Endothelial cell of umbilical vein (primary cell): ENCODE data around the gene ERAL1. TPM values are rescaled to one million over a fixed set of nuclear protein-coding genes. Genes with fewer than 3 reads are reported as not detected.

Experiments
- BruUV-seq: library from RNA; stranded (reverse); fragments of 400-500 nt; replicated peaks from 2 replicates; lab custom pipeline; 2021; lab: Mats Ljungman, UMichigan
- CTCF ChIA-PET: fragments of 300-600, 350-600 bp; sonication (Branson Sonifier 250); formaldehyde crosslinking; loops from one replicate; lab custom pipeline; 2021; ENCODE audit warnings: antibody characterized with exemption, inconsistent platforms; lab: Charles Lee
- POLR2A ChIA-PET: fragments of 300-600, 350-600 bp; sonication (Branson Sonifier 250); formaldehyde crosslinking; loops from one replicate; lab custom pipeline; 2021; ENCODE audit warnings: antibody characterized with exemption, inconsistent platforms; lab: Charles Lee
- DNase-seq: peaks from one replicate; pipeline ENCODE4 v3.0.0-alpha.2; 2011; ENCODE audit warnings: low read depth, low spot score
- FAIRE-seq: peaks from 2 replicates; lab custom pipeline; 2011; peaks lifted over from hg19 to GRCh38; lab: Jason Lieb, UNC
- H2AFZ ChIP-seq: 2 replicates; pipeline ENCODE4 v1.6.0; 2012; ENCODE audit warnings: low read depth, low read length, control low read depth, inconsistent platforms
- H3K27ac ChIP-seq: 2 replicates; pipeline ENCODE4 v1.5.1; 2011; ENCODE audit warnings: low read depth, mild to moderate bottlenecking, control low read depth, low read length, moderate library complexity; ENCODE audit not compliant: insufficient read depth
- H3K27me3 ChIP-seq, 2 experiments: 2 replicates each; pipeline versions ENCODE4 v1.6.0 to v1.6.1; 2011; ENCODE audit warnings: low read length in 2 of 2, mixed read lengths in 1 of 2; ENCODE audit not compliant: control insufficient read depth in 2 of 2, insufficient read depth in 2 of 2
- H3K36me3 ChIP-seq, 2 experiments: 2 replicates in 1 of 2; 3 replicates in 1 of 2; pipeline ENCODE4 v1.5.1; 2011; ENCODE audit warnings: low read length in 2 of 2, mild to moderate bottlenecking in 1 of 2, moderate library complexity in 1 of 2; ENCODE audit not compliant: control insufficient read depth in 2 of 2, insufficient read depth in 2 of 2; ENCODE audit errors: extremely low read depth in 1 of 2
- H3K4me1 ChIP-seq: 3 replicates; pipeline ENCODE4 v1.5.1; 2011; ENCODE audit warnings: mild to moderate bottlenecking, low read length; ENCODE audit not compliant: control insufficient read depth, insufficient read depth; ENCODE audit errors: extremely low read depth
- H3K4me2 ChIP-seq: 2 replicates; pipeline ENCODE4 v1.6.1; 2011; ENCODE audit warnings: low read length, control low read depth, mixed read lengths; ENCODE audit not compliant: insufficient read depth
- H3K4me3 ChIP-seq, 3 experiments: fragments of 200-600 bp in 1 of 3; sonication (generic), shearing (Covaris generic) in 1 of 3; replicated peaks in 1 of 3; 2 replicates each; pipeline ENCODE4 v1.5.1; 2011 to 2016; ENCODE audit warnings: control low read depth in 3 of 3, low read length in 3 of 3, mild to moderate bottlenecking in 2 of 3, inconsistent platforms in 1 of 3, low read depth in 1 of 3, moderate library complexity in 1 of 3; ENCODE audit not compliant: insufficient read depth in 1 of 3
- H3K79me2 ChIP-seq: 2 replicates; pipeline ENCODE4 v1.6.0; 2012; ENCODE audit warnings: low read length, inconsistent platforms; ENCODE audit not compliant: control insufficient read depth, insufficient read depth
- H3K9ac ChIP-seq: replicated peaks from 2 replicates; pipeline ENCODE3; 2011; ENCODE audit warnings: low read length, control low read depth; ENCODE audit not compliant: insufficient read depth; ENCODE audit errors: extremely low read depth
- H3K9me1 ChIP-seq: replicated peaks from 3 replicates; pipeline ENCODE4 v1.6.0; 2011; ENCODE audit warnings: mild to moderate bottlenecking, low read length; ENCODE audit not compliant: control insufficient read depth, insufficient read depth; ENCODE audit errors: extremely low read depth
- H3K9me3 ChIP-seq: replicated peaks from 2 replicates; pipeline ENCODE4 v1.5.1; 2012; ENCODE audit warnings: low read length, inconsistent platforms; ENCODE audit not compliant: control insufficient read depth, insufficient read depth
- H4K20me1 ChIP-seq: replicated peaks from 2 replicates; pipeline ENCODE3; 2011; ENCODE audit warnings: mild to moderate bottlenecking, low read length; ENCODE audit not compliant: control insufficient read depth, insufficient read depth; ENCODE audit errors: extremely low read depth
- EZH2 ChIP-seq: IDR thresholded peaks from 2 replicates; pipeline ENCODE4 v1.6.1; 2012; ENCODE audit warnings: borderline replicate concordance, low read depth, mild to moderate bottlenecking, moderate library complexity, low read length, inconsistent platforms; ENCODE audit not compliant: severe bottlenecking
- FOS ChIP-seq: IDR thresholded peaks from 2 replicates; pipeline ENCODE4 v1.6.1; 2011; ENCODE audit warnings: mild to moderate bottlenecking, low read length, moderate library complexity, borderline replicate concordance; ENCODE audit not compliant: insufficient read depth
- GATA2 ChIP-seq: IDR thresholded peaks from 2 replicates; pipeline ENCODE4 v1.7.0; 2011; ENCODE audit warnings: low read depth, mild to moderate bottlenecking, moderate library complexity, mixed read lengths, low read length; ENCODE audit not compliant: insufficient read length, insufficient read depth
- JUN ChIP-seq: IDR thresholded peaks from 2 replicates; pipeline ENCODE4 v1.6.1; 2011; ENCODE audit warnings: borderline replicate concordance, low read depth; ENCODE audit not compliant: insufficient read length, insufficient read depth
- MYC ChIP-seq: IDR thresholded peaks from one replicate; pipeline ENCODE4 v1.6.1; 2011; ENCODE audit warnings: mild to moderate bottlenecking, low read depth, low read length
- POLR2A ChIP-seq: IDR thresholded peaks from 2 replicates; pipeline ENCODE4 v1.6.1; 2012; ENCODE audit warnings: low read depth, mild to moderate bottlenecking, control low read depth, low read length
- POLR2AphosphoS5 ChIP-seq: IDR thresholded peaks from 2 replicates; pipeline ENCODE4 v1.6.1; 2012; ENCODE audit warnings: low read depth, mild to moderate bottlenecking, control low read depth, low read length, moderate library complexity; ENCODE audit not compliant: insufficient read depth
- dilution Hi-C: fragments of 300-500 bp; cut with MboI; formaldehyde crosslinking; loops from one replicate; pipeline ENCODE4 v1.15.0; 2019; ENCODE audit warnings: low sequenced_read_pairs; ENCODE audit not compliant: extremely low pct_ligation_motif_present
- intact Hi-C: fragments of 100-400 bp; cut with micrococcal nuclease; formaldehyde crosslinking; loops from one replicate; pipeline ENCODE4 v1.10.0; 2022
- polyA plus RNA-seq, 4 experiments: library from polyadenylated mRNA; depleted of rRNA in 3 of 4; stranded (reverse) in 3 of 4; unstranded in 1 of 4; fragments of >200 nt; gene quantifications; 2 replicates each; pipeline versions ENCODE4 v1.2.1 to v1.2.3, GENCODE V29; 2011 to 2012; ENCODE audit warnings: missing spikeins in 1 of 4
- total RNA-seq: library from RNA; stranded (reverse); gene quantifications from 2 replicates; pipeline ENCODE4 v1.2.3, GENCODE V29; 2021
- TF ChIP-seq, protein P1 (sequence below): IDR thresholded peaks from 2 replicates; pipeline ENCODE4 v1.6.1; 2011; ENCODE audit not compliant: insufficient read depth, insufficient read length
- TF ChIP-seq, protein P2 (sequence below), 2 donors: IDR thresholded peaks; 1 replicate in 1 of 2; 2 replicates in 1 of 2; pipeline ENCODE4 v1.5.1; 2011; ENCODE audit warnings: low read length in 2 of 2, mild to moderate bottlenecking in 2 of 2, moderate library complexity in 2 of 2, control low read depth in 1 of 2, inconsistent platforms in 1 of 2, low read depth in 1 of 2; ENCODE audit not compliant: insufficient read depth in 1 of 2; ENCODE audit errors: extremely low read depth in 1 of 2

The ERAL1 gene
- total and polyA plus RNA-seq, 2 donors (not counting 3 experiments of a cell fraction or from before 2014, with no cell fraction given) = 58.0 to 86.6 TPM

DNA sequence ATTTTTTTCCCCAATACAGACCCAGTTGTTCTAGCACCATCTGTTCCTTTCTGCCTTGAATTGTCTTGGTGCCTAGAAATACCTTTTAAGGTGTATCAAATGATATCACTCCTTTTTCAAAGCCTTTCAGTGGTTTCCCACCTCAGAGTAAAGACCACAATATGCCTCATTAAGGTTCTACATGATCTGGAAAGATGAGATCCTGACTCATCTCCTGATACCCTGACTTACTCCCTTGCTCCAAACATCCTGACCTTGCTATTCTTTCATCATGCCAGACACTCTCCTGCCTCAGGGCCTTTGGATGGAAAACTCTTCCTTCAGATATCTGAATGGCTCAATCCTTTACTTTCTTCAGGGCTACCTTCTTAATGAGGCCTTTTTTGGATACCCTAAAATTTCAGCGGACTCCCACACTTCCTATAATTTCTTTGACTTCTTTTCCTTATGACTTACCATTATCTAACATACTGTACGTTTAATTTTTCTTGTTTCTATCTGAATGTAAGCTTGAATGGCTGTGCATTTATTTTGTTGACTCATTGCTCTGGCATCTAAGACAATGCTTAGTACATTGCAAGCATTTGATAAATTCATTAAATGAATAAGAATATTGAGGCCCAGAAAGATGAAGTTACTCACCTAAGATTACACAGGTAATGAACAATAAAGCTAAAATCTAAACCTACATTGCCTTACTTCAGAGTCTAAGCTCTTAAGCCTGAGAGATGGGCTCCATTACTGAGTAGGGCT, 23.5 kb downstream of the ERAL1 start:
- no peaks in the 10 kb centered on the region for H3K4me1 ChIP-seq
- no peaks in the 10 kb centered on the region for H4K20me1 ChIP-seq
- POLR2A ChIA-PET = no interaction called here
- no peaks in the 10 kb centered on the region for H3K27me3 ChIP-seq
- H3K9ac ChIP-seq = no peak overlapping the region
- no peak for TF ChIP-seq GATA2
- TF ChIP-seq, protein P1, sequence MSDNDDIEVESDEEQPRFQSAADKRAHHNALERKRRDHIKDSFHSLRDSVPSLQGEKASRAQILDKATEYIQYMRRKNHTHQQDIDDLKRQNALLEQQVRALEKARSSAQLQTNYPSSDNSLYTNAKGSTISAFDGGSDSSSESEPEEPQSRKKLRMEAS = no peak
- no peak for TF ChIP-seq EZH2
- TF ChIP-seq JUN = no peak
- TF ChIP-seq FOS = no peak
- no peak for TF ChIP-seq POLR2A
- TF ChIP-seq, protein P2, sequence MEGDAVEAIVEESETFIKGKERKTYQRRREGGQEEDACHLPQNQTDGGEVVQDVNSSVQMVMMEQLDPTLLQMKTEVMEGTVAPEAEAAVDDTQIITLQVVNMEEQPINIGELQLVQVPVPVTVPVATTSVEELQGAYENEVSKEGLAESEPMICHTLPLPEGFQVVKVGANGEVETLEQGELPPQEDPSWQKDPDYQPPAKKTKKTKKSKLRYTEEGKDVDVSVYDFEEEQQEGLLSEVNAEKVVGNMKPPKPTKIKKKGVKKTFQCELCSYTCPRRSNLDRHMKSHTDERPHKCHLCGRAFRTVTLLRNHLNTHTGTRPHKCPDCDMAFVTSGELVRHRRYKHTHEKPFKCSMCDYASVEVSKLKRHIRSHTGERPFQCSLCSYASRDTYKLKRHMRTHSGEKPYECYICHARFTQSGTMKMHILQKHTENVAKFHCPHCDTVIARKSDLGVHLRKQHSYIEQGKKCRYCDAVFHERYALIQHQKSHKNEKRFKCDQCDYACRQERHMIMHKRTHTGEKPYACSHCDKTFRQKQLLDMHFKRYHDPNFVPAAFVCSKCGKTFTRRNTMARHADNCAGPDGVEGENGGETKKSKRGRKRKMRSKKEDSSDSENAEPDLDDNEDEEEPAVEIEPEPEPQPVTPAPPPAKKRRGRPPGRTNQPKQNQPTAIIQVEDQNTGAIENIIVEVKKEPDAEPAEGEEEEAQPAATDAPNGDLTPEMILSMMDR (IDR thresholded peaks at IDR 0.05; ENCODE audit: extremely low read depth in 1 of 2, insufficient read depth in 1 of 2, low read depth in 1 of 2, low read length in 2 of 2) = no peak
- no peak for TF ChIP-seq POLR2AphosphoS5
- no peak for TF ChIP-seq MYC
- DNase-seq = no peak
- H3K4me3 ChIP-seq = no peak overlapping the region
- peaks cover 11 to 39% of the 10 kb centered on the region in 2 experiments for H3K36me3 ChIP-seq
- intact Hi-C loops = loop anchor here (2.0 kb wide), 1 partner anchor 14 kb away; no protein-coding TSS in a partner anchor
- H3K4me2 ChIP-seq = no peak overlapping the region
- CTCF ChIA-PET = interaction anchor here (1.2 to 3.0 kb wide), 10 partner anchors 8 to 151 kb away, joined by 6 to 47 read pairs (median 10); partner anchors contain the start of genes NEK8 and TLCD1
- H3K79me2 ChIP-seq = no peaks in the 10 kb centered on the region
- H3K9me3 ChIP-seq = no peaks in the 10 kb centered on the region
- dilution Hi-C loops = no loop called here
- H3K9me1 ChIP-seq = no peaks in the 10 kb centered on the region
- BruUV-seq = no TSS peak
- FAIRE-seq = no peak
- no peak overlapping the region for H2AFZ ChIP-seq
- H3K27ac ChIP-seq = no peak overlapping the region
